ENCODE measurements around the gene SCIN.
"Not testable (repeated sequence)": the region's sequence is repeated elsewhere in the genome, so short reads cannot be mapped to it uniquely, and the experiment has no call there.

Gene SCIN

GRCh38 chr7:12619461-12620069 is 49.0 kb downstream of the SCIN start:
- DNase-seq (ENCODE audit: low spot score), result no peak

- no peak for DNase-seq (ENCODE audit: low spot score)
These were observed 49.9 kb downstream of the SCIN start for GRCh38 chr7:12620371-12620770.

GRCh38 chr7:12623223-12623622 is 52.7 kb downstream of the SCIN start:
- no peak for DNase-seq (ENCODE audit: low spot score)

GRCh38 chr7:12623885-12624498 is 53.5 kb downstream of the SCIN start:
- DNase-seq (ENCODE audit: low spot score), result no peak

GRCh38 chr7:12625836-12626235 is 55.3 kb downstream of the SCIN start:
- DNase-seq (ENCODE audit: low spot score), result no peak

- DNase-seq (ENCODE audit: low spot score), result no peak
These were observed 59.4 kb downstream of the SCIN start for GRCh38 chr7:12629816-12630512.

GRCh38 chr7:12630513-12630819 is 59.9 kb downstream of the SCIN start:
- DNase-seq (ENCODE audit: low spot score), result no peak

- no peak for DNase-seq (ENCODE audit: low spot score)
These were observed 63.1 kb downstream of the SCIN start for GRCh38 chr7:12633582-12633981.

- DNase-seq (ENCODE audit: low spot score), result no peak
These were observed 65.3 kb downstream of the SCIN start for GRCh38 chr7:12635830-12636229.

- DNase-seq (ENCODE audit: low spot score), result no peak
These were observed 66.8 kb downstream of the SCIN start for GRCh38 chr7:12637328-12637727.

GRCh38 chr7:12637819-12638592 is 67.5 kb downstream of the SCIN start:
- DNase-seq (ENCODE audit: low spot score), result no peak

GRCh38 chr7:12638851-12639456 is 68.4 kb downstream of the SCIN start:
- DNase-seq (ENCODE audit: low spot score), result peak; percentile 66

GRCh38 chr7:12640299-12641096 is 70.0 kb downstream of the SCIN start:
- DNase-seq (ENCODE audit: low spot score), result no peak

GRCh38 chr7:12641196-12641595 is 70.7 kb downstream of the SCIN start:
- no peak for DNase-seq (ENCODE audit: low spot score)

GRCh38 chr7:12642508-12642907 is 72.0 kb downstream of the SCIN start:
- DNase-seq (ENCODE audit: low spot score), result no peak

GRCh38 chr7:12643001-12643643 is 72.6 kb downstream of the SCIN start:
- no peak for DNase-seq (ENCODE audit: low spot score)

GRCh38 chr7:12643644-12644043 is 73.1 kb downstream of the SCIN start:
- DNase-seq (ENCODE audit: low spot score), result no peak

GRCh38 chr7:12645212-12645611 is 74.7 kb downstream of the SCIN start:
- not testable (repeated sequence) for DNase-seq (ENCODE audit: low spot score)

GRCh38 chr7:12646139-12646538 is 75.6 kb downstream of the SCIN start:
- no peak for DNase-seq (ENCODE audit: low spot score)

GRCh38 chr7:12647364-12648219 is 77.1 kb downstream of the SCIN start:
- DNase-seq (ENCODE audit: low spot score), result no peak

Data from hematopoietic multipotent progenitor cell treated with erythropoietin and hydrocortisone succinate and interleukin-3 and kit ligand, for 17 days (in vitro differentiated cells).